ENCODE results near the gene COL23A1.
"Not testable (repeated sequence)": the region's sequence is repeated elsewhere in the genome, so short reads cannot be mapped to it uniquely, and the experiment has no call there.

The COL23A1 gene

DNA sequence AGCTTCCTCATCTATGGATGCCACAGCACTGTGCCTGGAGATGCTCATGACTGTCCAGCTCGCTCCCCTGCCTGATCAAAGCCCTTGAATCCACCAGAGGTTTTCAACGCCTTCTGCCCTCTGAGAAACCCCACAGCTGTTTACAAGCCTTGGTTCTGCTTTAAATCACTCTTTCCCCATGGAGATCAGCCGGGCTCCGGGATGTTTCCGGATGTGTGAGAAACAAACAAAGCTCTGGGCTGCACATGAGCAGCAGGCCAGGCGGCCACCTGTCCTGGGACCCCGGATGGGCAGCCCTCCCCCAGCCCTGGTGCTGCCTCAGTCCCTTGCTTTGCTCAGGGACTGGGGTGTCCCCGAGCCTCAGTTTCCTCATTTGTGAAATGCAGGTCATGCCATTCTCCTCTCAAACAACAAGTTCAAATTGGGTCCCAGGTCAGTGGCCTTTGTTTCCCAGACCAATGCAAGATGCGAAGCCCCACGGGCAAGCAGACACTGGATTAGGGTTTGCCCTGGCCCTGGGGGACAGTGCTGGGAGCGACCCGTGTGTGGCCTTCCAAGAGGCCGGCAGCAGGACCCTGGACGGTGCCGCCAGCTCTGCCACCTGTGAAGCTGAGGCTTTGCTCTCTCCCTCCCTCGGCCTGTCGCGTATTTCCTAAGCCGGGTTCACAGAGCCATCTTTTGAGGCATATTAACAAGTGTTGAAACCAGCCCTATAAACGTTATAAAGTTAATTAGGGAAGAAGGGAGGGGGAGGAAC, 315.2 kb downstream of the COL23A1 start:
- no peak for DNase-seq

DNA sequence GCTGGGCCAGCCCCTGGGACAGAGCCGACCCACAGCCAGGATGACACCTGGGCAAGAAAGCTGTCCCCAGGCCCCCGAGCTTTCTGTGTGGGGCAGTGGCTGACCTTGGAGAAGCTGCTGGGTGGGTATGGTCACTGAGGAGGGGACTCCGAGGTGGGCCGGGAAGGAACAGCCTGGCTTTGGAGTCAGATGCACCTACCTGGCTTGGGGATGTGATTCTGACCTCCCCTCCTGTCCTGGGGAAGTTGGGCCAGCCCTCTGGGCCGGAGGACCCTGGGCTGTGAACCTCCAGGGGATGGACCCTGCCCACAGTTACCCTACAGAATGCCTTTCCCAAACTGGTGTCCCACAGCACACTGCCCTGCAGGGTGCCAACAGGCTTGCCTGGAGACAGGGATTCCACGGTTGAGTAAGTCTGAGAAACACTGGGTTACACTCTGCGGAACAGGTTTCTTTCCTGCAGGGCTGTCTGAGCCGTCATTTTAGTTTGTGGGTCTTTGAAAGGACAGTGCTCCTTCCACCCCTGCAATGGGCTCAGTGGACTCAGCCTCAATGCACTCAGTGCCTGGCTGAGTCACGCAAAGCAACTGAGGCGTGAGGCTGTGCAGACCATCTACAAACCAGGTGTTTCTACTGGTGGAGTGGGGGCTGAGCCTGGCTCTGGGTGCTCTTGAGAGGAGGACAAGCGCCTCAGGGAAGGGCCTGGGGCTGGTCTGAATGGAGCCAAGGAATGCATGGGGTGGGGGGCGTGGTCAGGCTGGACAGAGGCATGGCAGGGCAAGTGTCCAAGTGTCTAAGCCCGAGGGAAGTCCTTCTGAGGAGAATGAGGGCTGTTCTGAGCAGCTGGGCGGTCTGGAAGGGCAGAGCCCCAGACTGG, 316.3 kb downstream of the COL23A1 start:
- DNase-seq, result no peak

DNA sequence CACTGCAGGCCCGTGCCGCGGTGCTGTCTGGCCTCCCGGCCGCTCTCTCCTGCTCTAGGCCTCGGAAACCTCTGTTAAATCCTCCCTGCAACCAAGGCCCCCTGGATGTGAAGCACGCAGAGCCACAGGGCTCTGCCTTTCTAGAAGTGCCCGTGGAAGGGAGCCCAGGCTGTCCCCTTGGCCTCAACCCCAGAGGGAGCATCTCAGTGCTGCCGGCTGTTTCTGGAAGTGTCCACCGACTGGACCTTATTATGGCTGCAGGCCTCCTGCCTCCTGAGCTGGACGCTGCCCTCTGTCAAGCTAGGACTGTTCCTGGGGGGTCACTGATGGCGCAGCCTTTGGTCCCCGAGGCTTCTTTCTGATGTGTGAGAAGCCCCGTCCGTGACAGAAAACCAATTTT, 317.2 kb downstream of the COL23A1 start:
- no peak for DNase-seq

DNA sequence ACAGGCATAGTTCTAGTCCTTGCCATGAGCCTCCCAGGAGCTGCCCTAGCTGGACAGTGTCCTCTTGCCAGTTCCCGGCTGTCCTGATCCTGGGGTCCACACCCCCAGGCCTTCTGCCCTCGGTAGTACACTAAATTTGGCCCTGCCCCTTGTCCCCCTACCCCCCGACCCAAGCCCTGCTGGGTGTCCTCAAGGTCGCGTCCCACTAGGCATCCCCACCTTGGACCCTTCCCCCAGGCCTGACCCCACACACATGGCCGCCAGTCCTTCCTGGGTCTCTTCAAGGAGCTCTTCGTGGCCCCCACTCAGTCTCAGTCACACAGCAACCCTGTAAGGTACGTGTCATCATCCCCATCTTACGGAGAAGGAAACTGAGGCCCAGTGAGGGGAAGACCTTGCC, 317.6 kb downstream of the COL23A1 start:
- DNase-seq, result no peak

DNA sequence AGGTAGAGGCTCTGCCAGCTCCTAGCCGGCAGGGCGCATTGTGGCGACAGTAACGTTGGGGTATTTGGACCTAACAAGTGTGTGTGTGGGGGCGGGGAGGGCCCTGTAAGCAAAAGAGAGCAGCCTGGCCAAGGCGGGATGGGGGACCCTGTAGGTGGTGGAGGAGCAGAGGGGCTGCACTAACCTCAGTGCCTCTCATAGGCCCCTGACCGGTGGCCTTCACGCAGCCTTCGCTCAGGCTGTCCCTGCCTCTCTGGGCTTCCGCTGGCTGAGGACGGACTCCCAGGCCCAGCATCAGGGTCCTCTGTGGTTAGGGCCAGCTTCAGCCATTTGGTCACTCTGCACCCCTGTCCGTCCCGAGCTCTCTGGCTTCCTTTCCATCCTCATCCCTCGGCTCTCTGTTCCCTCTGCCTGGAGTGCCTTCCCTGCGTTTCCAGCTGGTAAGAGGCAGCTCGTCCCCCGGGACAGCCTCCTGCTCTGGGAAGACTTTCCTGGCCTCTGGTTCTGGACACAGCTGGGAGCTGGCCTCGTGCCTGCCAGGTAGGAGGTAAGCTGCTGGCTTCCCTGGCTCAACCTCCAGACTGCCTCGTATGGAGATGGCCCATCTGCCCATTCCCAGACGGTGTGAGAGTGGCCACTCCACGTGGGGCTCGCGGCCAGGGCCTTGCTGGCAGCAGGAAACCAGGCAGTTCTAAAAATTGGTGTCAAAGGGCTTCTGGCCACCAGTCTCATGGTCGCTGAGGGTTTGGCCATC, 318.3 kb downstream of the COL23A1 start:
- no peak for DNase-seq

DNA sequence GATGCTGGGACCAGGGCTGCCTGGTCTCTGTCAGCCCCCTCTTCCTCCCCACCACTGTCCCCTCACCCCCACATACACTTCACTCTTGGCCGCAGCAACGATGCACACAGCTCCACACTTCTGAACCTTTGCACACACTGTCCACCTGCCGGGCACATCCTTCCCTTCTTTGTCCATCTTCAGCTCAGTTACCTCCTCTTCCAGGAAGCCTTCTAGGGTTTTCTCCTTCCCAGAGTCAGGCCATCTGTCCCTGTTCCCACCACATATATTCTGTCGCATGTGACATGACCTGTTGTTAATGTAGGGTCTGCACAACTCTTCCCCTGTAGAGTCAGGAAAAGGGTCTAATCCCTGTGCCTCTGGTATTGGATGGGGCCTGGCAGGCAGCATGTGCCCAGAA, 319.0 kb downstream of the COL23A1 start:
- no peak for DNase-seq

DNA sequence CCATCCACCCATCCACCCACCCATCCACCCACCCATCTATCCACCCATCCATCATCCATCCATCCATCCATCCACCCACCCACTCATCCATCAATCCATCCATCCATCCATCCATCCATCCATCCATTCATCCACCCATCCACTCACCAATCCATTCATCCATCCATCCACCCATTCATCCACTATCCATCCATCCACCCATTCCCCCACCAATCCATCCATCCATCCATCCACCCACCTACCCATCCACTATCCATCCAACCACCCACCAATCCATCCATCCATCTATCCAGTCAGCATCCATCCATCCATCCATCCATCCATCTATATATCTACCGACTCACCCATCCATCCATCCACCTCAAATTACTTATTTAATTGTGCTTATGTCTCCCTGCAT, 320.7 kb downstream of the COL23A1 start:
- DNase-seq, result no peak

DNA sequence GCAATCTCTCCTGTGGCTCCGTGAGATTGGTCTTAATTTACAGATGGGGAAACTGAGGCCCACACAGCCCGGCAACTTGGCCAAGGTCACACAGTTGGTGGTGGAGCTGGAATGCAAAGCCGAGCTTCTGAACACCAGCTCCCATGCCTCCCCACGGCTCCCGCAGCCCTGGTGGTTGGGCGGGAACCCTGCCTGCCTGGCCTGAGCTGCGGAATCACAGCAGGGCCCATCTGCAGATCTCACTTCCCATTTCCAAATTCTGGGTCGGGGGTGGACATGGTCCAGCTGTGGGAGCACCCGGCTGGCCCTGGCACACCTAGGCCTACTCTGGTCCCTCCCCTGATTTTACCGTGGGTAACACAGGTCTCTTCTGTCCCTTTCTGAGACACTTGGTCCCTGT, 322.3 kb downstream of the COL23A1 start:
- no peak for DNase-seq

DNA sequence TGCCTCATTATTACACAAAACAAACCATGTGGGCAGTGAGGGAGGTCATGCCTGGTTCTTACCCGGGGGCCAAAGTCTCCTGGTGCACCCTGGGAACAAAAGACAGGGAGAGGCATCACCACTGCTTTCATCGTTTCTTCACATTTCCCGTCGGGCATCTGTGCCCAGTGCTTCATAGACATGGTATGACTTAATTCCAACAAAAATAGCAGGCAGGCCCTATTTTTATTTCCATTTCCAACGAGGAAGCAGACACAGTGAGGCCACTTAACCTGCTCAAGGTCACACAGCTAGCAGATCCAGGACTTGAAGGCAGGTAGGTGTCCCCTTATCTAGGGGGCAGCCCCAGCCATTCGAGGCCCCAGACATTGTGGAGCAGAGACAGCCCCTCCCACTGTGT, 322.9 kb downstream of the COL23A1 start:
- DNase-seq, result no peak

DNA sequence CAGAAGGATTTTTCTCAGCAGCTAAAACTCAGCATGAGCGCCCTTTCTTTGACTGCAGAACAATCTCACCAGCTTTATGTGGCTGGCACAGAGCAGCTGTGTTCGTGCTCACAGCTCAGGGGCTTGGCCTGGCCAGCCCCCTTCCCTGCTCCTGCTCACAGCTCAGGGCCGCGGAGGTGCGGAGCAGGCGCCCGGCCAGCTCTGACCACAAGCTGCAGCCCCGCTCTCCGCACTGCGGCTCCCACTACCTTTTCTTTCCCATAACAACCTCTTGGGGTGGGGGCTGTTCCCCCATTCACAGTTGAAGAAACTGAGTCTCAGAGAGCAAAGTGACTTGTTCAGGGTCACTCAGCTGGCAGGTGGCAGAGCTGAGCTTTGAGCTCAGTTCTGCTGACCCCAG, 323.6 kb downstream of the COL23A1 start:
- DNase-seq, result no peak

DNA sequence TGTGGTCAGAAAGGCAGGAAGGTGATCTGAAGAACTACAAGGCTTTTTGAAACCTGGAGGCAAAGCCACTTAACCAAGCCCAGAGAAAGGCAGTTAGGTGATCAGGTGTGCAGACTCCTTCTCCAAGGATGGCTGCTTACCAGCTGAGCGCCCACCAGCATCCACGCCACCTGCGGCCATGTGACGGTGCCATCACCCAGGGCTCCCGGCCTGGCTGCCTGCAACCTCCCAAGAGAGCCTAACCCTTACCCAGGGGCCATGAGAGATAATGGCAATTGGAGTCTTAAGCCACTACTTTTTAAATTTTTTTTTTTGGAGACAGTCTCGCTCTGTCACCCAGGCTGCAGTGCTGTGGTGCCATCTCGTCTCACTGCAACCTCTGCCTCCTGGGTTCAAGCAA, 324.4 kb downstream of the COL23A1 start:
- DNase-seq, result no peak

DNA sequence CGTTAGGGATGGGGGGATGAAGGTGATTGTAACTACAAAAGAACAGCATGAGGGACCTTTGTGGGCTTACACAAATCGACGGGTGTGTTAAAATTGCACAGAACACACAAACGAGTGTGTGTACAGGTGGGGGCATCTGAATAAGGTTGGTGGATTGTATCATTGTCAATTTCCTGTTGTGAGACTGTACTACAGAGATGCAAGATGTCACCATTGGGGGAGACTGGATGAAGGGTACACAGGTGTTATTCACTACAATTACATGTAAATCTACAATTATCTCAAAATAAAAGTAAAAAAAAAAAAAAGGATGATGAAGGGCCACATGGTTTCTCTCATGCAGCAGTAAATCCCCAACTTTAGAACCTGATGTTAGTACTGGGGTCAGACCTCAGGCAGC, 326.1 kb downstream of the COL23A1 start:
- no peak for DNase-seq

DNA sequence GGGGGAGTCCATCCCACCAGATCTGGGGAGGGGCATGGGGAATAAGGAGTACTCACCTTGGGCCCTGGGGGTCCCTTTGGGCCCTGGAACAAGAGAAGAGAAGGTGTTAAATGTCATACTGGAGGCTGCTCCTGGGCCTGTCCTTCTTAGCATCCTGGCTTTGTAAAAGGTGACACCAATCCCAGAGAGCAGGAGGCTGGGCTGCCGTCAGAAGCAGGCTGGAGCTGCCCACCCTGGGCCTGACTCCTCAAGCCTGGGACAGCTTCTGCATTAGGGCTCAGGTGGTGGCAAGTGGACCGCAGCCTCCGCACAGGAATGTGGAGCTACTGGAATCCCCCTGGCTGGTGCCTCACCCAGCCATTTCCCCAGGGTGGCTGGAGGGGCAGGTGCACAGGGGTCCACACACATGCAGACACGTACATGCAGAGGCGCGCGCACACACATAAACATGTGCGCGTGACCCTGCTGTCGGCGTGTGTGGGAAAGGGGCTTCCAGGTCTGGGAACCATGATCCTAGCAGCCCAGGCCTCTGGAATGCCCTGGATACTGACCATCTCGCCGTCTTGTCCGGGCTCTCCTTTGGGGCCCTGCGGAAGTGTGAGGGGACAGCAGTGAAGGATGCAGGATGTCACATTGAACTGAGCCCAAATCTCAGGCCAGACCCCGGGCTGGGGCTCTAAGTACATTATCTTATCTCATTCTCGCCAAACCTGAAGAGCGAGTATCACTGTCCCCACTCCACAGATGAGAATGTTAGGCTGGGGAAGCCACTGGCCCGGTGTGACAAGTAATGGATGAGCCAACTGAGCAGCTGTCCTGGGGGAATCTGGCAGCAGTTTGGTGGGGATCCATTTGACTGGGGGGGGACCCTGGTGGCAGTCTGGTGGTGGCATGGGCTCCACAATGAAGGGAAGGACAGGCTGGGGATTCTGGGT, 328.3 kb downstream of the COL23A1 start:
- DNase-seq, result no peak

DNA sequence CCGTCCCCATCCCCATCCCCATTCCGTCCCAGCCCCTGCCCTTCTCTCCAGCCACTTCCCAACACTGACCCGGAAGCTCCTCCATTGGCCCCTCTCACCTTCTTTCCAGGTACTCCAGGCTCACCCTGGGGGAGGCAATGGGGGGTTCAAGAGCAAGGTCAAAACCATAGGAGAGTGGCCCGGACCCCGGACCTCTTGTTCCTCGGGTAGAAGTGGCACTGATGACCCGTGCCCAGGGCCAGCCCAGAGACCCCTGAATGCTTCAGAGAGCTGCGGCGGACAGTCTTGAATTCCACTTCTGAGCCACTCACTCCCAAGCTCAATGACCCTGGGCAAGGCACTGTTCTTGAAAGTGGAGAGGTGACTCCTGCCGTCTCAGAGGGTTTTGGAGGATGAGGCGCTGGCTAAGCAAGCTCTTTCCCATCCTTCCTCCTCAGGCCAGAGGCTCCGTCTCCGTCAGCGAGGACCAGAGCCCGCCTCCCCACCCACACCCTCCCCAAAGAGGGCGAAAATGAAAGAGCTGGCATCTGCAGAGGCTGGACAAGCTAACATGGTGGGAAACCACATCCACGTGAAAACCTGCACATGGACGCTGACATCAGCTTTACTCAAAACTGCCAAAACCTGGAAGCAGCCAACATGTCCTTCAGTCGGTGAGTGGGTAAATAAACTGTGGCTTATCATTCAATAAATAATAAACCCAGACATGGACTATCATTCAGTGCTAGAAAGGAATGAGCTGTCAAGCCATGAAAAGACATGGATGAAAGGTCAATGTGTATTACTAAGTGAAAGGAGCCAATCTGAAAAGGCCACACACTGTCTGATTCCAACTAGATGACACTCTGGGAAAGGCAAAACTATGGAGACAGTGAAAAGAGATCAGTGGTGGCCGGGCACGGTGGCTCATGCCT, 330.3 kb downstream of the COL23A1 start:
- DNase-seq, result no peak

DNA sequence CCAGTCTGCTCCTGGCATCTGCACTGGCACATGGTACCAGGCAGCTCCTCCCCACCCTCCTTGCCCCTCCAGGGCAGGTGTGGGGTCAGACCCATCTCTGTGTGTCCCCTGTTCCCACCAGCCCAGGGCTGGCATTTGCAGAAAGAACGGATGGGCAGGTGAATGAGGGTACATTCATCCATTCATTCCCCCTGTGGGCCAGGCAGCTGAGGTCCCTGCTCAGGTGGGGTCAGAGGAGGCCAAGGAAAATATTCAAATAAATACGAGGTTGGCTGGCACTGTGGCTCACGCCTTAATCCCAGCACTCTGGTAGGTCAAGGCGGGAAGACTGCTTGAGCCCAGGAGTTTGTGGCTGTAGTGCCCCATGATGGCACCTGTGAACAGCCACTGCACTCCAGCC, 332.5 kb downstream of the COL23A1 start:
- no peak for DNase-seq

DNA sequence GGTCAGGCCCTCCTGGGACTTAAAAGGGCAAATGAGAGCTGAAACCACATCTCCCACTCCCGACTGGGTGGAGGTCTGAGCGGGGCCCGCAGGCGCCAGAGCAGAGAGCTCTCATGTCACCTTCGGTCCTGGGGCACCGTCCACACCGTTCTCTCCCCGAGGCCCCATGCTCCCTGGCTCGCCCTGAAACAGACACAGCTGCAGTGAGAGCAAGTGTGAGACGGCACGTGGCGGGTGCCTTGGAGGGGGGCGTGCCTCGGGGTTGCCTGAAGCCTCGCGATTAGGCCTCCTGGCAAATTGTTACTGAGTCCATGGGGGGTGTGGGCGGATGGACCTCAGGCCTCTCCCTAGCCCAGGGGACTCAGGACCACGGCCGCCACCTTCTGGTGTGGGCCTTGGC, 333.4 kb downstream of the COL23A1 start:
- no peak for DNase-seq

DNA sequence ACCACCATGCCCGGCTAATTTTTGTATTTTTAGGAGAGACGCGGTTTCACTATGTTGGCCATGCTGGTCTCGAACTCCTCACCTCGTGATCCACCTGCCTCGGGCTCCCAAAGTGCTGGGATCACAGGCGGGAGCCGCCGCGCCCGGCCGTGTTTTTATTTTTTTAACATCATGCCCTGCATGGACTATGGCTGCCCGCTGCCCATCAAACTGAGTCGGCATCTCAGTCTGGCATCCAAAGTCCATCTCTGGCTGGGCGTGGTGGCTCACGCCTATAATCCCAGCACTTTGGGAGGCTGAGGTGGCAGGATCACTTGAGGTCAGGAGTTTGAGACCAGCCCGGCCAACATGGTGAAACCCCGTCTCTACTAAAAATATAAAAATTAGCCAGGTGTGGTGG, 336.6 kb downstream of the COL23A1 start:
- DNase-seq, result not testable (repeated sequence)

DNA sequence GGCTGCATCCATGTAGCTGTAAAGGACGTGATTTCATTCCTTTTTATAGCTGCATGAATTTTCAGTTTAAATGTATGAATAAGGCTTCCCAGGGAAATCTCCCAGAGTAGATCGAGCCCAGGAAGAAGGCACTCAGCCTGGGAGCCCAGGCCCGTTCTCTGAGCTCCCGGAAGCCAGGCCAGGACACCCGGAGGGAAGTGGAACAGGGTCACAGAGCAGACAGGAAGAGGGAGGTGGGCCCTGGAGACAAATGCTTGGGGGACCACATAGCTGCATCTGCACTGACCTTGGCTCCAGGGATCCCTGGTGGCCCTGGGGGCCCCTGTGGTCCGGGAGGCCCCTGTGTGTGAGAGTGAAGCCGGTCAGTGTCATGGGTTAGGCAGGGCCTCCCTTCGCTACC, 337.9 kb downstream of the COL23A1 start:
- DNase-seq, result no peak

DNA sequence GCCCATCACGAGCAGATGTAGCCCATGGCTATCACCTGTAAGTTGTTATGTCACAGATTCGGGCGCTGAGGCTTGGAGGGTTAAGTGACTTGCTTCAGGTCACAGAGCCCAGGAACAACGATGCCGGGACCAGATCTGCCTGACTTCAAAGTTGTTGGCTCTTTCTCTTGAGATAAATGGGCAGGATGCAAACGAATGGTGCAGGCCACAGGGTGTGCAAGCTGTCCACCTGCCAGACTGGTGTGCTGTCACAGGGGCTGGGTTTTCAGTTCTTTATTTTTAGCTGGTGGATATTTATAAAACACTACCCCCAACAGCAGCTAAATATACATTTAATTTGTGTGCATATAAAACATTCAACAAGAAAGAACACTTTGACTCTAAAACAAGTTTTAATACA, 339.9 kb downstream of the COL23A1 start:
- DNase-seq, result no peak

DNA sequence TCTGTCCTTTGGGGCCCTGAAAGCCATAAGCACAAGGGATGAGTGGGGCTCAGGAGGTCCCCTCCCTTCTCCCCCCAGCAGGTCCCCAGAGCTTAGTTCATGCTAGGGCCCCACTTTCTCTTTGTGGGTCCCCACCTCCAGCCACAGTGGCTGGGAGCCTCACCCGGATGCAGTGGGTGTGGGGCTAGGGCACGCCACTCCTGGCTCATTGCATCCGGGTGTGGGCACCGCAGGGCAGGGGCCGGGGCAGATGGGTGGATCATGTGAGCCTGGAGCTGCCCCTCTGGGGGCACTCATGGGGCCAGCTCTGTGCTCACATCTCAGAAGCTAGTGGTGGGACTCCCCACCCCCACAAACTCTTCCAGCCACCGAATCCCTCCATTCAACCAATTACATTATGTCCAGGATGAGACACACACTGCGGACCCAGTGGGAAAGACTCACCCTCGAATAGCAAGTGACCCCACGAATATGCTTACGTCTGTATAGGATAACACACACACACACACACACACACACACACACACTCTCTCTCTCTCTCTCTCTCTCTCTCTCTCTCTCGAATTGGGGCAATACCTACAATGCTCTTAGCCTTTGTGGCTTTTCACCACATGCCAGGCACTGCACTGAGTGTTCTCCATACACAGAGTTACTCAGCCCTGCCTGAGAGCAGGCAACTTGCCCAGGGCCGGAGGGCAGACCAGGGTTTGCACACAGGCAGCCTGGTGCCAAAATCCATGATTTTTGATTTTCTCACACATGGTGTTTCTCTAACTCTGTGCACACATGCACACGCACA, 340.8 kb downstream of the COL23A1 start:
- no peak for DNase-seq

DNA sequence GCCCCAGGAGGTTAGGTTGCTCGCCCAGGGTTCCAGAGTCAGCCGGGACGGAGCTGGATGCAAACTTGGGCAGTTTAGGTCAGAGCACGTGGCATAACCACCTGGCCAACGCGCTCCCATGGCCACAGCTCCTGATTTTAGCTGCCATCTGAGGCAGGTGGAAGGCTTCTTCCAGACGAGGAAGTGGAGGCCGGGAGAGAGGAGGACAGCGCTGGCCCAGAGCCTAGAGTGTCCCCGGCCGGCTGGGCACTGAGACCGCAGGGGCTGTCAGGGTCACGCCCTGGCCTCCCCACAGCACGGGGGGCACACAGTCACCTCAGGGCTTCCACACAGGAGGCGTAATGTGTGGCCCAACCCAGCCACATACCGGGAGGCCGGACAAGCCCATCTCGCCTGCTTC, 341.4 kb downstream of the COL23A1 start:
- no peak for DNase-seq
